Measurements from ENCODE around the gene SSBP1. TPM values are rescaled to one million over a fixed set of nuclear protein-coding genes. Genes with fewer than 3 reads are reported as not detected.
"Not testable (repeated sequence)": the region's sequence is repeated elsewhere in the genome, so short reads cannot be mapped to it uniquely, and the experiment has no call there.

Gene SSBP1
- total RNA-seq, 6 experiments from 2014 or later: 122 to 180 (median 147) TPM

DNA sequence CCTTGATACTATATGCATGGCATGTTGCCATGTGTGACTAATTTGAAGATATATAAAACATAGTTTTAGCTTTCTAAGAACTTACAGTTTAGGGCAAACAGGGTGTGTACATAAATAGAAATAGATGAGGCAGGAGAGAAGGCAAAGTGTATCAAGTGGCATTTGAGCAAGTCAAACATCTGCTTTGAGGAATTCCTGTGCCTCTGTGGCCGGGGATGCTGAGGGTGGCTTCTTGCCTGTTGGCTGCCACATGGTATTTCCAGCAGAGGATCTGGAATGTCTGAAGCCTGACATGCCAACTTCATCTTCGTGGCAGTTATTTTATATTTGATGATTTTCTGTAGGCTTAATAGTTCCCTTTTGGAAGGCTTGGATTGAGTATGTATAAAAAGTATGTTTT is 6.0 kb downstream of the SSBP1 start:
- no peak for TF ChIP-seq CTCF (IDR thresholded peaks at IDR 0.05)
- Mint-ChIP-seq H3K4me3 (no peak overlapping the region), H3K9me3 (no peaks in the 10 kb centered on the region), H3K36me3 (ENCODE audit: low read depth) (peaks cover 45% of the 10 kb centered on the region), H3K4me1 (ENCODE audit: low read depth) (peaks cover 15% of the 10 kb centered on the region), H3K27ac (no peak overlapping the region), H3K27me3 (ENCODE audit: insufficient read depth) (no peaks in the 10 kb centered on the region)
- DNase-seq: no peak

DNA sequence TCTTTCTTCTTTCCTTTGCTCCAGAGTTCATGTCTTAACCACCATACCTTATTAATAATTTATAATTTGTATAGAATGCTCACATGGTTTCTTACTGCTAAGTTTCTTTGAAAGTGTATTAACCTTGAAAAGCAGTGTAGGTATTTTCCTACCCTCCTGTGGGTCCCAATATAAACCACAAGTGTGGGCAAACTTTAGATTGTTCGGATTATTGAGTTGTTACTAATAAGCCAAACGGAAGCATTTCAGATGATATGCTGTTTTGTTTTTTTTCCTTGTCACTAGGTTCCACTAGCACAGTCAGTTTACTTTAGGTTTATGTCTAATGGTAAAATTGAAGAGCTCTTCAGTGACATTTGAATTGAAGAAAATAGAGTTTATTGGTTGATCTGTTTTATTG is 10.2 kb downstream of the SSBP1 start:
- Mint-ChIP-seq H3K36me3 (ENCODE audit: low read depth) (peaks cover 65% of the 10 kb centered on the region), H3K4me3 (no peak overlapping the region), H3K27me3 (ENCODE audit: insufficient read depth) (no peaks in the 10 kb centered on the region), H3K4me1 (ENCODE audit: low read depth) (no peaks in the 10 kb centered on the region), H3K9me3 (peaks cover 36% of the 10 kb centered on the region), H3K27ac (no peak overlapping the region)
- no peak for TF ChIP-seq CTCF (IDR thresholded peaks at IDR 0.05)
- DNase-seq: no peak

- H3K36me3 Mint-ChIP-seq (ENCODE audit: low read depth): peaks cover 64% of the 10 kb centered on the region
- H3K9me3 Mint-ChIP-seq: peaks cover 37% of the 10 kb centered on the region
- not testable (repeated sequence) for H3K27ac Mint-ChIP-seq; DNase-seq; H3K27me3 Mint-ChIP-seq (ENCODE audit: insufficient read depth); H3K4me3 Mint-ChIP-seq; H3K4me1 Mint-ChIP-seq (ENCODE audit: low read depth)
Observed at GRCh38 chr7:141751904-141752303, 13.7 kb downstream of the SSBP1 start.

DNA sequence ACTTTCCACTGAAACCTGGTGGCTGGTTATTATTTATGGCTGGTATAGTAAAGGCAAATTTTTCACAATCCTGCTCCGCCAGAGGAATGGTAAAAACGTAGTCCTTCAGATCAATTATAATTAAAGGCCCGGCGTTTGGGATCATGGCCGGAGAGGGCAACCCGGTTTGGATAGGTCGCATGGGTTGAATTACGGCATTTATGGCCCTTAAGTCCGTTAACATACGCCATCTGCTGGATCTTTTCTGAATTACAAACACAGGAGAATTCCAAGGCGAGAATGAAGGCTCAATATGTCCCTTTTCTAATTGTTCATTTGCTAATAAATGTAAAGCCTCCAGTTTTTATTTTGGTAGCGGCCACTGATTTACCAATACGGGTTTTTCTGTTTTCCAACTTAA is 14.5 kb downstream of the SSBP1 start:
- H3K27me3 Mint-ChIP-seq (ENCODE audit: insufficient read depth): no peaks in the 10 kb centered on the region
- H3K4me3 Mint-ChIP-seq: no peak overlapping the region
- H3K4me1 Mint-ChIP-seq (ENCODE audit: low read depth): no peaks in the 10 kb centered on the region
- TF ChIP-seq CTCF (IDR thresholded peaks at IDR 0.05): peak; percentile 73
- H3K36me3 Mint-ChIP-seq (ENCODE audit: low read depth): peaks cover 67% of the 10 kb centered on the region
- DNase-seq: no peak
- peaks cover 37% of the 10 kb centered on the region for H3K9me3 Mint-ChIP-seq
- H3K27ac Mint-ChIP-seq: no peak overlapping the region

- H3K9me3 Mint-ChIP-seq: peaks cover 35% of the 10 kb centered on the region
- peaks cover 59% of the 10 kb centered on the region for H3K36me3 Mint-ChIP-seq (ENCODE audit: low read depth)
- H3K27me3 Mint-ChIP-seq (ENCODE audit: insufficient read depth): no peaks in the 10 kb centered on the region
- H3K4me1 Mint-ChIP-seq (ENCODE audit: low read depth): no peaks in the 10 kb centered on the region
- peak; percentile 76 for TF ChIP-seq CTCF (IDR thresholded peaks at IDR 0.05)
- no peak overlapping the region for H3K27ac Mint-ChIP-seq
- H3K4me3 Mint-ChIP-seq: no peak overlapping the region
- DNase-seq: peak; percentile 30
Observed at GRCh38 chr7:141754939-141755338, 16.8 kb downstream of the SSBP1 start.

DNA sequence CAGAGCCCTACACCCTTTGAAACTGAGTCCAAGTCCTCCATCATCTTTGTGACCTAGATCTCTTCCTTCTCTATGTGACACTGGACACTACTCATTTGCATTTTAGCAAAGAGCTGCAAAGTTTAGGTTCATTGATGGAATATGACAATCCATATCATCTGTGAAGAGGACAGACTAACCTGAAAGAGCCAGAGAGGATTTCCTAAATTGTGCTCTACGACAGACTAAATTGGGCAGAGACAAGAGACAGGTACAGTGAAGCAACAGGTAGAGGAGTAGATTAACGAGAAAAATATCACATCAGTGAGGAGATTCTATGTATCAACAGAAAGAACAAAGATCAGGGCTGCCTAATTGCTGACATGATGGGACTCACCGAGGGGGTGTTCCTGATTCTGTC is 25.6 kb downstream of the SSBP1 start, which contains the start of gene TAS2R3:
TSS of gene TAS2R3 (plus strand) at position 301 of the 400 bp plus-strand sequence. CDS start at position 363, 62 bp downstream.
- no peak for DNase-seq
- peaks cover 16% of the 10 kb centered on the region; the same call in 1 of the 2 replicates for H3K36me3 Mint-ChIP-seq (ENCODE audit: low read depth)
- TF ChIP-seq CTCF (IDR thresholded peaks at IDR 0.05): no peak
- H3K4me3 Mint-ChIP-seq: no peak within 1 kb of the TSS
- H3K27ac Mint-ChIP-seq: no peak within 1 kb of the TSS
- no peaks in the 10 kb centered on the region for H3K4me1 Mint-ChIP-seq (ENCODE audit: low read depth)
- H3K27me3 Mint-ChIP-seq (ENCODE audit: insufficient read depth): no peaks in the 10 kb centered on the region
- no peaks in the 10 kb centered on the region for H3K9me3 Mint-ChIP-seq

DNA sequence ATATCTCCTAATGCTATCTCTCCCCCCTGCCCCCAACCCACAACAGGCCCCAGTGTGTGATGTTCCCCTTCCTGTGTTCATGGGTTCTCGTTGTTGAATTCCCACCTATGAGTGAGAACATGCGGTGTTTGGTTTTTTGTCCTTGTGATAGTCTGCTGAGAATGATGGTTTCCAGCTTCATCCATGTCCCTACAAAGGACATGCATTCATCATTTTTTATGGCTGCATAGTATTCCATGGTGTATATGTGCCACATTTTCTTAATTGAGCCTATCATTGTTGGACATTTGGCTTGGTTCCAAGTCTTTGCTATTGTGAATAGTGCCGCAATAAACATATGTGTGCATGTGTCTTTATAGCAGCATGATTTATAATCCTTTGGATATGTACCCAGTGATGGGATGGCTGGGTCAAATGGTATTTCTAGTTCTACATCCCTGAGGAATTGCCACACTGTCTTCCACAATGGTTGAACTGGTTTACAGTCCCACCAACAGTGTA is 32.0 kb downstream of the SSBP1 start:
- H3K4me3 Mint-ChIP-seq; DNase-seq; H3K4me1 Mint-ChIP-seq (ENCODE audit: low read depth); H3K27ac Mint-ChIP-seq; H3K27me3 Mint-ChIP-seq (ENCODE audit: insufficient read depth); H3K9me3 Mint-ChIP-seq; H3K36me3 Mint-ChIP-seq (ENCODE audit: low read depth): not testable (repeated sequence)

All from HFFc6 (cell line).